Uterus (tissue), 2 donors: ENCODE data around the gene CD151.

Experiments used
- CTCF ChIP-seq, 4 experiments: fragments of 200-600 bp in 2 of 4; fragments of 450-650 bp in 2 of 4; sonication (generic) in 2 of 4; IDR thresholded peaks; one replicate each; pipeline ENCODE4 v1.5.1; 2016 to 2019; ENCODE audit warnings: antibody characterized with exemption in 4 of 4, mild to moderate bottlenecking in 2 of 4, moderate library complexity in 1 of 4
- POLR2A ChIP-seq, 2 donors: fragments of 450-650 bp; IDR thresholded peaks; one replicate each; pipeline ENCODE4 v1.6.1; 2016; ENCODE audit warnings: antibody characterized with exemption in 2 of 2, mild to moderate bottlenecking in 1 of 2, moderate library complexity in 1 of 2

- TF ChIP-seq CTCF (IDR thresholded peaks at IDR 0.05) (no peak), POLR2A (IDR thresholded peaks at IDR 0.05) (no peak)
Measured at GRCh38 chr11:826227-826621, 6.5 kb upstream of the CD151 start.
